Esophagus muscularis mucosa (tissue), 4 donors: ENCODE data around the gene PDGFC. TPM values are rescaled to one million over a fixed set of nuclear protein-coding genes. Genes with fewer than 3 reads are reported as not detected.

Experiments
- DNase-seq: peaks from one replicate; pipeline ENCODE4 v3.0.0-alpha.2; 2017; ENCODE audit errors: extremely low spot score
- H3K27ac ChIP-seq, 4 donors: fragments of 200-600 bp; sonication (generic); replicated peaks in 1 of 4; 1 replicate in 3 of 4; 2 replicates in 1 of 4; pipeline ENCODE4 v1.5.1; 2016 to 2019; ENCODE audit warnings: mild to moderate bottlenecking in 1 of 4
- H3K27me3 ChIP-seq, 4 donors: fragments of 200-600 bp; sonication (generic); one replicate each; pipeline versions ENCODE4 v1.5.1 to v1.6.0; 2016 to 2019
- H3K36me3 ChIP-seq, 4 donors: fragments of 200-600 bp; sonication (generic); one replicate each; pipeline ENCODE4 v1.5.1; 2016 to 2019
- H3K4me1 ChIP-seq, 4 donors: fragments of 200-600 bp; sonication (generic); one replicate each; pipeline ENCODE4 v1.5.1; 2016 to 2019
- H3K4me3 ChIP-seq, 4 donors: fragments of 200-600 bp; sonication (generic); 1 replicate in 2 of 4; 2 replicates in 2 of 4; pipeline ENCODE4 v1.5.1; 2016 to 2019; ENCODE audit warnings: mild to moderate bottlenecking in 4 of 4, moderate library complexity in 1 of 4
- H3K9me3 ChIP-seq, 4 donors: fragments of 200-600 bp; sonication (generic); 1 replicate in 3 of 4; 2 replicates in 1 of 4; pipeline ENCODE4 v1.5.1; 2016 to 2019
- CTCF ChIP-seq, 3 experiments: fragments of 200-600 bp in 2 of 3; fragments of 450-650 bp in 1 of 3; sonication (generic) in 2 of 3; IDR thresholded peaks; one replicate each; pipeline ENCODE4 v1.5.1; 2017 to 2019; ENCODE audit warnings: antibody characterized with exemption in 3 of 3, mild to moderate bottlenecking in 2 of 3, moderate library complexity in 1 of 3
- EP300 ChIP-seq: sonication (generic); formaldehyde crosslinking; IDR thresholded peaks from one replicate; pipeline ENCODE4 v1.6.1; 2017; ENCODE audit warnings: antibody characterized with exemption
- POLR2A ChIP-seq: fragments of 450-650 bp; IDR thresholded peaks from one replicate; pipeline ENCODE4 v1.6.1; 2017; ENCODE audit warnings: antibody characterized with exemption, moderate library complexity, mild to moderate bottlenecking, low read depth
- POLR2AphosphoS5 ChIP-seq, 2 donors: sonication (generic); formaldehyde crosslinking; IDR thresholded peaks; one replicate each; pipeline ENCODE4 v1.6.1; 2017; ENCODE audit warnings: antibody characterized with exemption in 2 of 2
- WGBS: methylation state at CpG from one replicate; pipeline ENCODE4 v1.1.5; 2018; 5-methylcytosine and 5-hydroxymethylcytosine counted together
- intact Hi-C: fragments of 100-400 bp; cut with DNase I; formaldehyde crosslinking; loops from one replicate; pipeline ENCODE4 v1.15.1; 2023
- total RNA-seq, 4 donors: library from RNA; depleted of rRNA; stranded (reverse); fragments of >200 nt; gene quantifications; one replicate each; pipeline versions ENCODE4 v1.1.0 to v1.2.1, GENCODE V29; 2016

PDGFC gene
- total RNA-seq, 4 donors from 2014 or later = 25.3 to 38.3 (median 30.0) TPM

GRCh38 chr4:156778093-156778492, 193.5 kb downstream of the PDGFC start:
- 54% methylated on average over 1 of the region's 1 CpG for WGBS
- DNase-seq = no peak
- H3K9me3 ChIP-seq = no peaks in the 10 kb centered on the region
- H3K4me1 ChIP-seq = peaks cover 15 to 50% (median 34%) of the 10 kb centered on the region in 4 donors
- H3K4me3 ChIP-seq = no peak overlapping the region
- H3K36me3 ChIP-seq = no peaks in the 10 kb centered on the region
- H3K27me3 ChIP-seq = no peaks in the 10 kb centered on the region
- intact Hi-C loops = no loop called here
- H3K27ac ChIP-seq = peak overlapping the region in 2 of 4 donors; percentile 33 to 36
- TF ChIP-seq EP300 (no peak), CTCF (IDR thresholded peaks at IDR 0.05) (no peak), POLR2A (no peak), POLR2AphosphoS5 (IDR thresholded peaks at IDR 0.05) (no peak)

- no peak for TF ChIP-seq CTCF (IDR thresholded peaks at IDR 0.05)
- Histone ChIP-seq H3K4me1 (peaks cover 31 to 71% (median 55%) of the 10 kb centered on the region in 4 donors), H3K27me3 (no peaks in the 10 kb centered on the region), H3K9me3 (no peaks in the 10 kb centered on the region), H3K27ac (no peak overlapping the region), H3K36me3 (no peaks in the 10 kb centered on the region), H3K4me3 (no peak overlapping the region)
- 20% methylated on average over 1 of the region's 1 CpG for WGBS
- intact Hi-C loops = no loop called here
- DNase-seq = no peak
Measured at GRCh38 chr4:156775813-156776212, 195.8 kb downstream of the PDGFC start.

- Histone ChIP-seq H3K36me3 (no peaks in the 10 kb centered on the region), H3K4me3 (no peak overlapping the region), H3K27ac (peak overlapping the region in 2 of 4 donors; percentile 28 to 43), H3K9me3 (no peaks in the 10 kb centered on the region), H3K27me3 (no peaks in the 10 kb centered on the region), H3K4me1 (peaks cover 28 to 82% (median 66%) of the 10 kb centered on the region in 4 donors)
- 52% methylated on average over 4 of the region's 4 CpGs for WGBS
- intact Hi-C loops = loop anchor here (5.0 kb wide), 1 partner anchor 188 kb away; no protein-coding TSS in a partner anchor
- no peak for DNase-seq
- TF ChIP-seq CTCF (IDR thresholded peaks at IDR 0.05) (no peak), EP300 (no peak), POLR2A (no peak)
Measured at GRCh38 chr4:156774422-156774821, 197.2 kb downstream of the PDGFC start.

- H3K36me3 ChIP-seq = no peaks in the 10 kb centered on the region
- H3K4me1 ChIP-seq = peaks cover 22 to 76% (median 63%) of the 10 kb centered on the region in 4 donors
- H3K4me3 ChIP-seq = no peak overlapping the region
- WGBS = 74% methylated on average over 4 of the region's 4 CpGs
- intact Hi-C loops = loop anchor here (5.0 kb wide), 1 partner anchor 188 kb away; no protein-coding TSS in a partner anchor
- no peaks in the 10 kb centered on the region for H3K9me3 ChIP-seq
- peak overlapping the region in 2 of 4 donors; percentile 28 to 43 for H3K27ac ChIP-seq
- DNase-seq = no peak
- H3K27me3 ChIP-seq = no peaks in the 10 kb centered on the region
- TF ChIP-seq POLR2A (no peak), CTCF (IDR thresholded peaks at IDR 0.05) (no peak), POLR2AphosphoS5 (IDR thresholded peaks at IDR 0.05) (no peak), EP300 (no peak)
Measured at GRCh38 chr4:156773648-156774357, 197.8 kb downstream of the PDGFC start.
